ES-I3 (cell line): ENCODE measurements around the gene PDX1.

Source experiments
- H3K36me3 ChIP-seq: 2 replicates; pipeline ENCODE4 v1.6.1; 2013; ENCODE audit warnings: mild to moderate bottlenecking, low read length, control low read depth, moderate library complexity; ENCODE audit not compliant: insufficient read depth
- H3K4me1 ChIP-seq: 2 replicates; pipeline ENCODE4 v1.6.1; 2013; ENCODE audit warnings: mild to moderate bottlenecking, control low read depth, low read length; ENCODE audit not compliant: insufficient read depth
- H3K9ac ChIP-seq: 2 replicates; pipeline ENCODE4 v1.6.1; 2013; ENCODE audit warnings: low read depth, mild to moderate bottlenecking, low read length, moderate library complexity
- H3K9me3 ChIP-seq: 2 replicates; pipeline ENCODE4 v1.6.1; 2013; ENCODE audit warnings: mild to moderate bottlenecking, low read length, moderate library complexity; ENCODE audit not compliant: control insufficient read depth, insufficient read depth

PDX1 gene

DNA sequence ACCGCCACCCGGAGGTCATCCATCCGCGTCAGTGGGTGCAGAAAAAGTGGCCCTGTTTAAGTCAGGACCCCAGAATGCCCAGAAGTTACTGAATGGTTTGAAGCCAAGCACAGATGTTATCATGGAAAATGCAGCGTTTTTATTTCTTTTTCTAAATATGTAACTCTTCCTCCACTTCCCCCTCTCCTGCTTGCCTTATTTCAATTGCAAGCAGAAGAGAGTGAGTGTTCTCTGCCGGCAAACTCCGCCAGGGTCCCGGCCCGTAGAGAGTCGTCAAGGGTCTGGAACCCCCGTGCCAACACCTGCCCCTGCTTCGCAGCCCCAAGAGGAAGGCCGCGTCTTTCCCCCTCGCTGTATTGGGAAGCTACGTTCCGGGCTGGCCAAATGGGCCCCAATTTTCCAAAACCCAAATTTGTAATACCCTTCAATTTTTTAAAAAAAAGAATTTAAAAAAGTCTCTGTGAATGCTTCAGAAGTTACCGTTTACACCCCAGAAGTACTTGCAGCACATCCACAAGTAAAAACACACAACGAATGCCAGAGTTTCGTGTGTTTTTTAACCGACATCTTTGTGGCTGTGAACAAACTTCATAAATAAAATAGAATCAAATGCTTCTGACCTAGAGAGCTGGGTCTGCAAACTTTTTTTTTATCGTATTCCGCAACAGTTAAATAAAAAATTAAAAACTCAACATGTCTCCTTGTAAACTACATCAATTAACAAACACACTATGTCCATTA, 712 bp upstream of the PDX1 start:
- Histone ChIP-seq H3K9me3 (no peaks in the 10 kb centered on the region), H3K9ac (no peak overlapping the region), H3K4me1 (peaks cover 9% of the 10 kb centered on the region), H3K36me3 (no peaks in the 10 kb centered on the region)

DNA sequence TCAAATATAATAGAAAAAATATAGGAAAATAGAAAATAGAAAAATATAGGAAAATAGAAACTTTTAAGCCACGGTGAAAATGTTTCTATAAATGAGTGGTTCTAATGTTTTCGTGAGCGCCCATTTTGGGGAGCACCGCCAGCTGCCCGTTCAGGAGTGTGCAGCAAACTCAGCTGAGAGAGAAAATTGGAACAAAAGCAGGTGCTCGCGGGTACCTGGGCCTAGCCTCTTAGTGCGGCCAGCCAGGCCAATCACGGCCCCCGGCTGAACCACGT, 204 bp upstream of the PDX1 start:
- Histone ChIP-seq H3K9ac (no peak overlapping the region), H3K4me1 (peaks cover 9% of the 10 kb centered on the region), H3K36me3 (no peaks in the 10 kb centered on the region), H3K9me3 (no peaks in the 10 kb centered on the region)

DNA sequence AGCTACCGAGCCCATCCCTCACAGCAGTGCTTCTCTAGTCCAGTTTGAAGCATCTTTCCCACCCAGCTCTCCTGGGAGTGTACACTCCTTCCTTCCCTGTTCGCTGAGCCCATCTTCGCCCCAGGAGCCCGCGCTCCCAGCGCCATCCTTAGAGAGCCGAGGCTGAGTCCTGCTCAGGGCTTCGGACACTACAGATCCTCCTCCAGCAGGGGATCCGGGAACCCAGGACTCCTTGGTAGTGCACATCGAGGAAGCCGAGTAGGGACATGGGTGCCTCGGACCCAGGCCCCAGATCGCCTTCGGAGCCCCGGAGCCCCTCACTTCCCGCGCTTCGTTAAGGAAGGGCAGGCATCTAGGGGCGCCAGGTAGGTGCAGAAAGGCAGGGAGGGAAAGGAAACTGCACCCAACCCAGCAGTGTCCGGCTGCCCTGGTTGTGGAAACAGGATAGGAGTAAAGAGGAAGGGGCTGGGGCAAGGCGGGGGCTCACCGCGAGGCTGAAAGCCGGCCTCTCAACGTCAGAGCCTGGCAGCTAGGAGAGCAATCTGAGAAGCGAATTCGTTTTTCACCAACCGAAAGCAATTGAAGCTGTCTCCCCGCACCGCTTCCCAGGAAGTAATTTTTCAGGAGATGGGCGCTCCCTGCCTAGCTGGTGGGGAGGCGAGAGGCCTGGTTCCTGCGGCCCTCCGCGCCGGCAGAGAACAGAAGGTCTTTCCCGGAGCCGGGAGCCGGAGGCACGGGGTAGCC, 1.0 kb downstream of the PDX1 start:
- H3K9ac ChIP-seq = peak overlapping the region; percentile 14; the same call in 1 of the 2 replicates
- H3K4me1 ChIP-seq = peaks cover under 1% of the 10 kb centered on the region; the same call in 1 of the 2 replicates
- no peaks in the 10 kb centered on the region for H3K9me3 ChIP-seq
- no peaks in the 10 kb centered on the region for H3K36me3 ChIP-seq

DNA sequence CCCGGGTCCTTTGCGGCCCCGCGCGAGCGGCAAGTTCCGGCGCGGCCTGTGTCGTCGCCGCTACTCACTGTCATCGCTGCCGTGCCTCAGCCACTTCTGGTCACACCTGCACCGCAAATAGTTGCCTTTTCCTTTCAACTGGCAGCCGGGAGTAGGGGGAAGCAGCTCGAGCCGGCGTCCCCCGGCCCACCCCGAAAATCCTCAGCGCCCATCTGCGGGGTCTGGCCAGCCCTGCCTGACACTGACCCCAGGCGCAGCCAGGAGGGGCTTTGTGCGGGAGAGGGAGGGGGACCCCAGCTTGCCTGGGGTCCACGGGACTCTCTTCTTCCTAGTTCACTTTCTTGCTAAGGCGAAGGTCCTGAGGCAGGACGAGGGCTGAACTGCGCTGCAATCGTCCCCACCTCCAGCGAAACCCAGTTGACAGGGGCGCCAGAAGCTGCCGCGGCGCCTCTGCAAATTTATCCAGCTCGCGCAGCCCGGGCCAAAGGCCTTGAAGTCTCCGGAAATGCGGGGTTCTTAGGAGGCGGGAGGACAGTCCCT, 1.7 kb downstream of the PDX1 start:
- no peaks in the 10 kb centered on the region; the same call in 1 of the 2 replicates for H3K4me1 ChIP-seq
- H3K9ac ChIP-seq = peak overlapping the region; percentile 14; the same call in 1 of the 2 replicates
- H3K36me3 ChIP-seq = no peaks in the 10 kb centered on the region
- H3K9me3 ChIP-seq = no peaks in the 10 kb centered on the region

DNA sequence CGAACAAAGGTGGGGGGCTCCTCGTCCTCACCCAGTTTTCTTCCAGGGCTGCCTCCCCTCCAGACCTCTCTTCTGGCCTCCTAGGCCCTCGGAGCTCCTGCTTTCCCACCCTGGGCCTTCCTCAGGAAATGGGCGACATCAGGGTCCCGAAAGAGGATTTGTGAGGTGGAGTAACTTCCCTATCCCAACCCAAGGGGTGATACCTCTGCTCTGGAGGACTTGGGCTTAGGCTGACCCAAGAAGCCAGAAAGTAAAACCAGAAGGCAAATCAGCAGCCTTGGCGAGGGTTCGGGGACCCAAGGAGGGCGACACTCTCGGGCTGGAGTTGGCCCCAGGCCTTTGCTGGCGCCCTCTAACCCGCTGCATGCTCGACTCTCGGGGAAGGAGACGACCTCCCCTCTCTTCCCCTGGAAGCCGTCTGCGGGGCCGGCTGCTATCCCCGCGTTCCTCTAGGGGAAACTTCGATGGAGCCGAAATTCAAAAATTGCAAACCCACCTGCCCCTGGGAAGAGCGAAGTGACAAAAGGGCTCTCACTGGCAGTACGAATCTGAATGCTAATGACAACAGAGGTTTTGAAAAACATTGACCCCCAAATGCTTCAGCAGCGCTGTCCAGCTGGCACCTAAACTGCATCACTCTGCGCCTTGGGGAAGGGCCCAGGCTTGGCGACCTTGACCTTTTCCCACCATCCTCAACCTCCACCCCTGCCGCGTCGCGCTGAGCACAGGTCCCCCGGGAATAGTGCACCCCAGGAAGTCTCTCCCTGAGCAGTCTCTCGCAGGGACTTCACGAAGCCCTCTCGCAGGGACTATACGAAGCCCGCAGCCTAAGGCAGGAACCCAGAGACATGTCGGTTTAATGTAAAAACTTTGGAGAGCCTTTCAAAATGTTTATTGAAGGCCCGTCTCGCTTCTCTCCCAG, 2.4 kb downstream of the PDX1 start:
- no peaks in the 10 kb centered on the region for H3K36me3 ChIP-seq
- H3K9me3 ChIP-seq = no peaks in the 10 kb centered on the region
- H3K4me1 ChIP-seq = no peaks in the 10 kb centered on the region; the same call in 1 of the 2 replicates
- H3K9ac ChIP-seq = no peak overlapping the region

DNA sequence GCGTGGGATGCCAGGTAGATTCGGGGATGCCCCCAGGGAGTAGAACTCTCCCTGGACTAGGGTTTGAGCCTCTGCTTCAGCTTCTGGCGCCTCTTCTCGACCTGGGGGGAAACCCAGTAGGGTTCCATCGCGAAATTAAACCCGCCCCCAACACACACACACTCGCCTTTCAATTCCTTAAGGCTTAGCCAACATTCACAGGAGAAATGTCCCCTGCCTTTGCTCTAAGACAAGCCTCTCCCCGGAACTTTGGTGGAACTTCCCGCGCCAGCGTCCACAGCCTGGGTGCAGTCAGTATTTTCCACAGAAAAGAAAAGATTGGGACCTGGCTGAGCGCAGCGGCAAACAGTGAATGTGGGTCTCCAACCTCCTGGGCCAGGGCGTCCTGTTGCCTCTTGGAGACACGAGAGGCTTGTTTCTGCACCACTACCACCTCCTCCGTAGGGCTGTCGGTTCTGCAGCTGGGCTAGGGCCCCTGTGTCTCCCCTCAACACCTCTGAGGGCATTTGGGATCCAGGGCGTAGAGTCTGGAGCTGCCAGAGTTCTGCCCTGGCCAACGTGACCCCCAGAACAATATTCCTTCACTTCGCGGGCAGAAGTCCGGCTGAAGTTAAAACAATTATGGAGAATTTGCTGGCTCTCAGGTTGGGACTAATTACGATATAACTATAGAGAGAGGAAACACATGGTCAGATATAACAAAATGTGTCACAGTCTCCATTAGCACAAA, 3.2 kb downstream of the PDX1 start:
- Histone ChIP-seq H3K9ac (no peak overlapping the region), H3K4me1 (no peaks in the 10 kb centered on the region; the same call in 1 of the 2 replicates), H3K36me3 (no peaks in the 10 kb centered on the region), H3K9me3 (no peaks in the 10 kb centered on the region)

DNA sequence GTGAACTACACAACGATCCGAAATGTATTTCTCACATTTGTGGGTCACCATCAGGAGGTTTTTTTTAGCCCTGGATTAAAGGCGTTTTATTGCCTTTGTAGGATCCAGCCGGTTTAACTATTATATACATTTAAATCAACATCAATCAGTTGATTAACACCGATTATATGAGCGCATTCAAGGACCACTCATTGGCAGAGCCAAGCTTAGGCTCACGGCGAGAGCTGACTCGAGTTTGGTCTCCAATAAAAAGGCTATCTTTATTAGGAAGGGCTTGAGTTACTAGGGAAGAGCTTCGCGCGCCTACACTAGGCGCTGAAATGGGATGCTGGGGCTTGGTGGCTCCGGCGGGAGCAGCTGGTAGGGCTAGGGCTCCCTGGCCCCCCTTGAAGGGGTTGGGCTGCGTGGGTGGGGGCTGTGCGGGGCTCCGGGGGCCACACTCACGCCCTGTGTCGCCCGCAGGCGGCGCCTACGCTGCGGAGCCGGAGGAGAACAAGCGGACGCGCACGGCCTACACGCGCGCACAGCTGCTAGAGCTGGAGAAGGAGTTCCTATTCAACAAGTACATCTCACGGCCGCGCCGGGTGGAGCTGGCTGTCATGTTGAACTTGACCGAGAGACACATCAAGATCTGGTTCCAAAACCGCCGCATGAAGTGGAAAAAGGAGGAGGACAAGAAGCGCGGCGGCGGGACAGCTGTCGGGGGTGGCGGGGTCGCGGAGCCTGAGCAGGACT, 4.2 kb downstream of the PDX1 start:
- H3K36me3 ChIP-seq = no peaks in the 10 kb centered on the region
- no peaks in the 10 kb centered on the region for H3K9me3 ChIP-seq
- H3K9ac ChIP-seq = no peak overlapping the region
- no peaks in the 10 kb centered on the region; the same call in 1 of the 2 replicates for H3K4me1 ChIP-seq

DNA sequence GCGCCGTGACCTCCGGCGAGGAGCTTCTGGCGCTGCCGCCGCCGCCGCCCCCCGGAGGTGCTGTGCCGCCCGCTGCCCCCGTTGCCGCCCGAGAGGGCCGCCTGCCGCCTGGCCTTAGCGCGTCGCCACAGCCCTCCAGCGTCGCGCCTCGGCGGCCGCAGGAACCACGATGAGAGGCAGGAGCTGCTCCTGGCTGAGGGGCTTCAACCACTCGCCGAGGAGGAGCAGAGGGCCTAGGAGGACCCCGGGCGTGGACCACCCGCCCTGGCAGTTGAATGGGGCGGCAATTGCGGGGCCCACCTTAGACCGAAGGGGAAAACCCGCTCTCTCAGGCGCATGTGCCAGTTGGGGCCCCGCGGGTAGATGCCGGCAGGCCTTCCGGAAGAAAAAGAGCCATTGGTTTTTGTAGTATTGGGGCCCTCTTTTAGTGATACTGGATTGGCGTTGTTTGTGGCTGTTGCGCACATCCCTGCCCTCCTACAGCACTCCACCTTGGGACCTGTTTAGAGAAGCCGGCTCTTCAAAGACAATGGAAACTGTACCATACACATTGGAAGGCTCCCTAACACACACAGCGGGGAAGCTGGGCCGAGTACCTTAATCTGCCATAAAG, 4.8 kb downstream of the PDX1 start:
- Histone ChIP-seq H3K9me3 (no peaks in the 10 kb centered on the region), H3K36me3 (no peaks in the 10 kb centered on the region), H3K9ac (no peak overlapping the region), H3K4me1 (no peaks in the 10 kb centered on the region; the same call in none of the 2 replicates)

DNA sequence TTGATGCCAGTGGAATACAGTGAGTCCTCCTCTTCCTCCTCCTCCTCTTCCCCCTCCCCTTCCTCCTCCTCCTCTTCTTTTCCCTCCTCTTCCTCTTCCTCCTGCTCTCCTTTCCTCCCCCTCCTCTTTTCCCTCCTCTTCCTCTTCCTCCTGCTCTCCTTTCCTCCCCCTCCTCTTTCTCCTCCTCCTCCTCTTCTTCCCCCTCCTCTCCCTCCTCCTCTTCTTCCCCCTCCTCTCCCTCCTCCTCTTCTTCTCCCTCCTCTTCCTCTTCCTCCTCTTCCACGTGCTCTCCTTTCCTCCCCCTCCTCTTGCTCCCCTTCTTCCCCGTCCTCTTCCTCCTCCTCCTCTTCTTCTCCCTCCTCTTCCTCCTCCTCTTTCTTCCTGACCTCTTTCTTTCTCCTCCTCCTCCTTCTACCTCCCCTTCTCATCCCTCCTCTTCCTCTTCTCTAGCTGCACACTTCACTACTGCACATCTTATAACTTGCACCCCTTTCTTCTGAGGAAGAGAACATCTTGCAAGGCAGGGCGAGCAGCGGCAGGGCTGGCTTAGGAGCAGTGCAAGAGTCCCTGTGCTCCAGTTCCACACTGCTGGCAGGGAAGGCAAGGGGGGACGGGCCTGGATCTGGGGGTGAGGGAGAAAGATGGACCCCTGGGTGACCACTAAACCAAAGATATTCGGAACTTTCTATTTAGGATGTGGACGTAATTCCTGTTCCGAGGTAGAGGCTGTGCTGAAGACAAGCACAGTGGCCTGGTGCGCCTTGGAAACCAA, 5.6 kb downstream of the PDX1 start:
- no peaks in the 10 kb centered on the region; the same call in none of the 2 replicates for H3K4me1 ChIP-seq
- H3K36me3 ChIP-seq = no peaks in the 10 kb centered on the region
- no peaks in the 10 kb centered on the region for H3K9me3 ChIP-seq
- no peak overlapping the region for H3K9ac ChIP-seq

DNA sequence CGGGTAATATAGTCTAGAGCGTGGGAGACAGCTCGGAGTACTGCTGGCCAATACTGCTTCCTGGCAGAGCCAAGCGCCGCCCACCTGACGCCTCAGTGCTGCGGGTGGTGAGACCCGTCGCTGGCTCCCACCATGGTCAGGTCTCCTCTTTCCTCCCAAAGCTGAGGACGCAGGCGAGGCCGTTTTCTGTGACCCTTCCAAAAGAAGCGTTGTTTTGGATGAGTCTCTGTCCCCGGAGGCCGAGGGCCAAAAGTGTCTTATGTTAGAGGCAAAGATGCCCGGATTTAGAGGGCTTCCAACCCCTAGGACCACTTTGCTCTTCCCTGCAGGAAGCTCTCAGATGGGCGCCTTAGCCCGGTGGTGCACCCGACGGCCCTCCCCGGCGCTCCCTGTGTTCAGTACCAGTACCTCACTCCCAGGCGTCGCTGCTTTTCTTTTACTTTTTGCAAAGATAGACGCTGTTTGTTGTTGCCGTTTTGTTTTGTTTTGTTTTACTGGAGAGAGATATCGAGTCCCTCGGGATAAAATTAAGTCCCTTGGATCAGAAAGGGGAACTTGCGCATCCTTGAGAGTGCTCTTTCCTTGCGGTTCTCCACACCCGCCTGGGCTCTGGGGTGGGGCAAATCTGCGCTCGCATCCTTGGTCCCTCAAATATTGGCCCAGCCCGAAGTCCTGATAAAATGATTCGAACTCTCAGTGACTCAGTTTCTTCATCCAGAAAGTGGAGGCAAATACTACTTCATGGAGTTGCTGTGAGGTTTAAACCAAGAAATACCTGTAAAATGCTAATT, 7.0 kb downstream of the PDX1 start:
- Histone ChIP-seq H3K4me1 (no peaks in the 10 kb centered on the region; the same call in none of the 2 replicates), H3K9me3 (no peaks in the 10 kb centered on the region), H3K9ac (no peak overlapping the region), H3K36me3 (no peaks in the 10 kb centered on the region)

DNA sequence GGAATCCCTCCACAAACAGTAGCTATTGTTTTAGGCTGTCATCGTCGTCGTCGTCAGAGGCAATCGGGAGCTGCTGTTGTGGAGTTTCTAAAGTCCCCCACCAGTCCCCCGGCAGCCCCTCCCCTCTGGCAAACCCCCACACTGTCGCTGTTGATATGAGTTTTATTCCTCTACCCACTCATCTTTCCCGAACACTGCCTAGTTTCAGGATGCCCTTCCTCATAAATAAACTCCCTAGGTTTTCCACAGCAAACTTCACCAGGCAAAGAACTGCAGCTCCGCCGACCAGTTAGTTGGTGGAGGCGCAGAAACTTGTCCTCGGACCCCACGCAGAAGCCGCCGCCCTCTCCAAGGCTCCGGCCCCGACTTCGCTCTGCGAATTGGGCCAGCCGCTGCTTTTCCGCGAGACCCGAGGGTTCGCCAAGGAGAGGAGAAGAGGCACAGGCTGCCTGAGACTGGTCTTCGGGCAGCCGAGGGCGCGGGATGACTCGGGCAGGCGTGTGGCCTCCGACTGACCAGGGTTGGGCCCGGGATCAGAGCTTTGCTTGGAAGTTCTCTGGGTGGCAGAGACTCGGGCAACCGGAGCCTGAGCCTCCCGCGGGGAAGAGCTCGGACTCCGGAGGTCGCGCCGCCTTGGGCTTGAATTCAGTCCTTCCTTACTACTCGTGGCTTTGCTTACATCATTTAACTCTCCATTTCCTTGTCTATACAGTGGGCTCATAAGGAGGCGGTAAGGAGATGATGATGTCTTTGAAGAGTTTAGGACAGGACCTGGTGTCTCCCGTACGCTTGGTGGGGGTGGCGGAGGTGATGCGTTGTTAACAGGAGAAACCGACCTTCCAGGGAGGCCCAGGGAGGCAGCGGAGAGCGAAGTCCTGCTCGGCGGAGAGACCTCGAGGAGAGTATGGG, 7.9 kb downstream of the PDX1 start:
- no peaks in the 10 kb centered on the region for H3K36me3 ChIP-seq
- H3K4me1 ChIP-seq = no peaks in the 10 kb centered on the region; the same call in none of the 2 replicates
- no peak overlapping the region for H3K9ac ChIP-seq
- H3K9me3 ChIP-seq = no peaks in the 10 kb centered on the region
